Panc1 (cell line): ENCODE data around the gene AGPAT3. TPM values are rescaled to one million over a fixed set of nuclear protein-coding genes. Genes with fewer than 3 reads are reported as not detected.

Experiments used
- ATAC-seq: fragments of 200-7000 bp; cut with Tn5 transposase; 2 replicates; pipeline ENCODE4 v1.9.1; 2020; ENCODE audit warnings: mild to moderate bottlenecking, moderate library complexity
- BruUV-seq: library from RNA; stranded (reverse); fragments of 400-500 nt; replicated peaks from 2 replicates; lab custom pipeline; 2021; lab: Mats Ljungman, UMichigan
- CTCF ChIA-PET: fragments of 300-600 bp; sonication (Branson Sonifier 250); formaldehyde crosslinking; loops from one replicate; lab custom pipeline; 2022; ENCODE audit warnings: antibody characterized with exemption; lab: Charles Lee
- POLR2A ChIA-PET: fragments of 300-600 bp; sonication (Branson Sonifier 250); formaldehyde crosslinking; loops from one replicate; lab custom pipeline; 2022; ENCODE audit warnings: antibody characterized with exemption; lab: Charles Lee
- DNase-seq: peaks from one replicate; pipeline ENCODE4 v3.0.0-alpha.2; 2010; ENCODE audit warnings: low read depth, low spot score
- H3K27ac ChIP-seq: 2 replicates; pipeline ENCODE4 v1.5.1; 2011; ENCODE audit warnings: mild to moderate bottlenecking, low read length, inconsistent platforms
- H3K27me3 ChIP-seq: fragments of 200-500 bp; sonication (Bioruptor generic); 2 replicates; pipeline ENCODE4 v1.6.0; 2014; ENCODE audit warnings: low read length, inconsistent platforms; ENCODE audit not compliant: control insufficient read depth, insufficient read depth
- H3K36me3 ChIP-seq: fragments of 200-500 bp; sonication (Bioruptor generic); 2 replicates; pipeline ENCODE4 v1.5.1; 2014; ENCODE audit warnings: inconsistent platforms, mild to moderate bottlenecking, low read length, moderate library complexity; ENCODE audit not compliant: control insufficient read depth, insufficient read depth
- H3K4me1 ChIP-seq: 2 replicates; pipeline ENCODE4 v1.5.1; 2011; ENCODE audit warnings: inconsistent platforms, mild to moderate bottlenecking, low read length, moderate library complexity; ENCODE audit not compliant: control insufficient read depth, insufficient read depth
- H3K4me3 ChIP-seq, 2 experiments: 2 replicates each; pipeline ENCODE4 v1.5.1; 2011 to 2012; ENCODE audit warnings: low read depth in 2 of 2, low read length in 2 of 2, mild to moderate bottlenecking in 2 of 2, inconsistent platforms in 1 of 2, moderate library complexity in 1 of 2
- H3K9me3 ChIP-seq: fragments of 200-500 bp; sonication (Bioruptor generic); 2 replicates; pipeline ENCODE4 v1.5.1; 2014; ENCODE audit warnings: low read depth, mild to moderate bottlenecking, inconsistent platforms, low read length, moderate library complexity; ENCODE audit not compliant: control insufficient read depth, insufficient read depth
- CTCF ChIP-seq: fragments of 450-650 bp; IDR thresholded peaks from 2 replicates; pipeline ENCODE4 v1.5.1; 2017; ENCODE audit warnings: mild to moderate bottlenecking
- POLR2AphosphoS5 ChIP-seq: IDR thresholded peaks from 2 replicates; pipeline ENCODE4 v1.6.1; 2012; ENCODE audit warnings: mild to moderate bottlenecking, low read depth, low read length, moderate library complexity
- REST ChIP-seq, 2 experiments: IDR thresholded peaks; 2 replicates each; pipeline ENCODE4 v1.6.1; 2011 to 2012; ENCODE audit warnings: low read depth in 2 of 2, control low read depth in 1 of 2, low read length in 1 of 2, mild to moderate bottlenecking in 1 of 2, moderate library complexity in 1 of 2; ENCODE audit not compliant: insufficient read depth in 1 of 2
- SIN3A ChIP-seq: IDR thresholded peaks from 2 replicates; pipeline ENCODE4 v1.6.1; 2012; ENCODE audit warnings: low read depth, mild to moderate bottlenecking, low read length, moderate library complexity, borderline replicate concordance; ENCODE audit not compliant: insufficient read depth
- TCF7L2 ChIP-seq: IDR thresholded peaks from 2 replicates; pipeline ENCODE4 v1.6.1; 2011; ENCODE audit warnings: mild to moderate bottlenecking, low read depth, low read length, inconsistent platforms
- in situ Hi-C: cut with HindIII; loops from 2 replicates; pipeline ENCODE4 v1.10.0; 2016; ENCODE audit warnings: low sequenced_read_pairs, low pct_unique_long_range_greater_than_20kb
- intact Hi-C: fragments of 100-400 bp; cut with micrococcal nuclease; formaldehyde crosslinking; loops from one replicate; pipeline ENCODE4 v1.10.0; 2022; ENCODE audit not compliant: unreplicated experiment
- total RNA-seq: library from RNA; stranded (reverse); gene quantifications from one replicate; pipeline ENCODE4 v1.2.1, GENCODE V29; 2021; ENCODE audit not compliant: unreplicated experiment

Gene AGPAT3
- total RNA-seq, 1 experiment from 2014 or later, result 40.1 TPM

DNA sequence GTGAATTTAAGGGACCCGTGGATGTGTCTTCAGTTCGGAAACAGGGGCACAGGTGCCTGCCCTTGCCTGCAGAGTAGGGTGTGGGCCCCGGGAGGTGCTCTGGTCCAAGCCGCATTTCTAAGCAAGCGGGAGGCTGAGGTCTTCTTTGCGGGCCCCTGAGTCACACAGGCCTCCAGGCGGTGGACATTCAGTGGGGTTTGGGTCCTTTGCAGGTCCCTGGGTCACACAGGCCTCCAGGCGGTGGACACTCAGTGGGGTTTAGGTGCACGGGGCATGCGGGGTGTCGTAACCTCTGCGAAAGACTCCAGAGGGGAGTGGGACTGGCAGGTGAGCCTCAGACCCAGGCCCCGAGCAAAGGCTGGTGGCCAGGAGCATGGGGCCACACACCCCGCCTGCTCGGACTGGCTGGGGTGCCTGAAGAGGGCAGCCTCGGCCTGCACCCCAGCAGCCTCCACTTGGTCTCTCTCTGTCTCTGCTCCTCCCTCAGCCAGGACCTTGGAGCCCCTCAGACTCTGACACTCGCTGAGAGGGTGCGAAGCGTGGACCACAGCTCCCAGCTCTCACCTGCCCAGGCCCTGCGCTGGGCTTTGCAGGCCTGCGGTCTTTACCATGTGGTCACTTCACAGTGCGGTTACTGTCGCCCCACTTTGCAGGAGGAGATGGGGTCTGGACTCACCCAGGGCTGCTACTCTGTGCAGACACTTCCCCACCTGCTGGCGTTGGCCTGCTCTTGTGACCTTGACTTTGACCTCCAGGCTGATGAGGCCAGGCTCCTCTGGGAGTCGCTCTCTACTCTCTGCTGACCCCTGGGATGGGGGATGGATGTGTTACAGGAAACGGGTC lies 6.0 kb upstream of the AGPAT3 start:
- CTCF ChIA-PET, result no interaction called here
- DNase-seq (no peak), ATAC-seq (no peak)
- in situ Hi-C loops, result no loop called here
- TF ChIP-seq POLR2AphosphoS5 (no peak), TCF7L2 (no peak), CTCF (no peak), REST (IDR thresholded peaks at IDR 0.05; ENCODE audit: insufficient read depth in 1 of 2, low read depth in 2 of 2, low read length in 1 of 2) (no peak), SIN3A (no peak)
- Histone ChIP-seq H3K4me1 (no peaks in the 10 kb centered on the region; the same call in 1 of the 2 replicates), H3K27ac (no peak overlapping the region), H3K4me3 (no peak overlapping the region), H3K9me3 (no peaks in the 10 kb centered on the region), H3K27me3 (no peaks in the 10 kb centered on the region), H3K36me3 (no peaks in the 10 kb centered on the region)
- BruUV-seq, result no TSS peak
- POLR2A ChIA-PET, result interaction anchor here (0.5 kb wide), 1 partner anchor 207 kb away, joined by 4 read pairs; no protein-coding TSS in a partner anchor
- intact Hi-C loops, result no loop called here

GRCh38 chr21:43859747-43860214 lies 5.2 kb upstream of the AGPAT3 start:
- H3K9me3 ChIP-seq, result no peaks in the 10 kb centered on the region
- ChIA-PET POLR2A (interaction anchor here (0.5 kb wide), 1 partner anchor 208 kb away, joined by 4 read pairs; no protein-coding TSS in a partner anchor), CTCF (no interaction called here)
- TF ChIP-seq CTCF, result no peak
- TF ChIP-seq SIN3A, result no peak
- no peak for TF ChIP-seq TCF7L2
- no peak for TF ChIP-seq REST (IDR thresholded peaks at IDR 0.05; ENCODE audit: insufficient read depth in 1 of 2, low read depth in 2 of 2, low read length in 1 of 2)
- no peak for TF ChIP-seq POLR2AphosphoS5
- ATAC-seq (no peak), DNase-seq (no peak)
- no peaks in the 10 kb centered on the region for H3K27me3 ChIP-seq
- intact Hi-C loops (no loop called here), in situ Hi-C loops (no loop called here)
- H3K27ac ChIP-seq, result no peak overlapping the region
- H3K36me3 ChIP-seq, result no peaks in the 10 kb centered on the region
- H3K4me1 ChIP-seq, result no peaks in the 10 kb centered on the region; the same call in 1 of the 2 replicates
- no TSS peak for BruUV-seq
- no peak overlapping the region for H3K4me3 ChIP-seq
